ENCODE results near the gene ADAMTS2. TPM values are rescaled to one million over a fixed set of nuclear protein-coding genes. Genes with fewer than 3 reads are reported as not detected.

Gene ADAMTS2
- polyA plus RNA-seq, 1 donor from 2014 or later: not detected

- H3K27me3 Mint-ChIP-seq: no peaks in the 10 kb centered on the region
- peaks cover 0 to 3% (median 0%) of the 10 kb centered on the region in 3 donors for H3K9me3 Mint-ChIP-seq
- H3K4me1 Mint-ChIP-seq: peaks cover 0 to 2% (median 0%) of the 10 kb centered on the region in 3 donors
These were observed 30.6 kb upstream of the ADAMTS2 start for GRCh38 chr5:179375831-179376365.

GRCh38 chr5:179375236-179375685 is 30.0 kb upstream of the ADAMTS2 start:
- no peak overlapping the region for H3K27ac Mint-ChIP-seq
- peaks cover 0 to 3% (median 0%) of the 10 kb centered on the region in 3 donors for H3K9me3 Mint-ChIP-seq
- no peak overlapping the region for H3K4me3 Mint-ChIP-seq
- no peaks in the 10 kb centered on the region for H3K27me3 Mint-ChIP-seq
- peaks cover 0 to 2% (median 0%) of the 10 kb centered on the region in 3 donors for H3K4me1 Mint-ChIP-seq
- no peaks in the 10 kb centered on the region for H3K36me3 Mint-ChIP-seq

More at GRCh38 chr5:179375831-179376365, 30.6 kb upstream of the ADAMTS2 start:
- Mint-ChIP-seq H3K4me3 (no peak overlapping the region), H3K27ac (no peak overlapping the region), H3K36me3 (no peaks in the 10 kb centered on the region)

GRCh38 chr5:179374506-179375235 is 29.4 kb upstream of the ADAMTS2 start:
- Mint-ChIP-seq H3K27ac (no peak overlapping the region), H3K27me3 (no peaks in the 10 kb centered on the region), H3K4me3 (no peak overlapping the region), H3K4me1 (peaks cover 0 to 2% (median 0%) of the 10 kb centered on the region in 3 donors), H3K36me3 (no peaks in the 10 kb centered on the region), H3K9me3 (peaks cover 0 to 3% (median 0%) of the 10 kb centered on the region in 3 donors)

- Mint-ChIP-seq H3K27ac (no peak overlapping the region), H3K9me3 (peaks cover 0 to 3% (median 0%) of the 10 kb centered on the region in 3 donors), H3K4me1 (peaks cover 0 to 2% (median 0%) of the 10 kb centered on the region in 3 donors), H3K27me3 (no peaks in the 10 kb centered on the region), H3K36me3 (no peaks in the 10 kb centered on the region), H3K4me3 (no peak overlapping the region)
These were observed 28.8 kb upstream of the ADAMTS2 start for GRCh38 chr5:179373961-179374505.

- no peaks in the 10 kb centered on the region for H3K27me3 Mint-ChIP-seq
- H3K4me3 Mint-ChIP-seq: no peak overlapping the region
- peaks cover 0 to 2% (median 0%) of the 10 kb centered on the region in 3 donors for H3K4me1 Mint-ChIP-seq
- H3K9me3 Mint-ChIP-seq: peaks cover 0 to 3% (median 0%) of the 10 kb centered on the region in 3 donors
- H3K36me3 Mint-ChIP-seq: no peaks in the 10 kb centered on the region
- H3K27ac Mint-ChIP-seq: no peak overlapping the region
These were observed 28.1 kb upstream of the ADAMTS2 start for GRCh38 chr5:179373101-179373934.

- peaks cover 0 to 3% (median 0%) of the 10 kb centered on the region in 3 donors for H3K9me3 Mint-ChIP-seq
- peak overlapping the region in 1 of 3 donors; percentile 67 for H3K27ac Mint-ChIP-seq
- H3K4me3 Mint-ChIP-seq: no peak overlapping the region
- no peaks in the 10 kb centered on the region for H3K27me3 Mint-ChIP-seq
- H3K4me1 Mint-ChIP-seq: peaks cover 0 to 2% (median 0%) of the 10 kb centered on the region in 3 donors
- H3K36me3 Mint-ChIP-seq: no peaks in the 10 kb centered on the region
These were observed 26.7 kb upstream of the ADAMTS2 start for GRCh38 chr5:179371681-179372680.

GRCh38 chr5:179371121-179371510 is 25.9 kb upstream of the ADAMTS2 start:
- Mint-ChIP-seq H3K4me3 (no peak overlapping the region), H3K9me3 (peaks cover 0 to 3% (median 0%) of the 10 kb centered on the region in 3 donors), H3K36me3 (no peaks in the 10 kb centered on the region), H3K4me1 (peaks cover 0 to 2% (median 0%) of the 10 kb centered on the region in 3 donors), H3K27me3 (no peaks in the 10 kb centered on the region), H3K27ac (no peak overlapping the region)

- Mint-ChIP-seq H3K27me3 (no peaks in the 10 kb centered on the region), H3K36me3 (no peaks in the 10 kb centered on the region), H3K9me3 (peaks cover 0 to 3% (median 0%) of the 10 kb centered on the region in 3 donors), H3K4me1 (peaks cover 0 to 2% (median 0%) of the 10 kb centered on the region in 3 donors), H3K4me3 (no peak overlapping the region), H3K27ac (no peak overlapping the region)
These were observed 25.3 kb upstream of the ADAMTS2 start for GRCh38 chr5:179370490-179371120.

- Mint-ChIP-seq H3K27ac (no peak overlapping the region), H3K4me3 (no peak overlapping the region)
These were observed 24.2 kb upstream of the ADAMTS2 start for GRCh38 chr5:179369530-179369884.

GRCh38 chr5:179368806-179369529 is 23.7 kb upstream of the ADAMTS2 start:
- Mint-ChIP-seq H3K27me3 (no peaks in the 10 kb centered on the region), H3K4me1 (peaks cover 0 to 2% (median 0%) of the 10 kb centered on the region in 3 donors), H3K27ac (no peak overlapping the region), H3K9me3 (no peaks in the 10 kb centered on the region), H3K4me3 (no peak overlapping the region), H3K36me3 (no peaks in the 10 kb centered on the region)

More at GRCh38 chr5:179369530-179369884, 24.2 kb upstream of the ADAMTS2 start:
- H3K9me3 Mint-ChIP-seq: peaks cover 0 to 3% (median 0%) of the 10 kb centered on the region in 3 donors
- no peaks in the 10 kb centered on the region for H3K36me3 Mint-ChIP-seq
- peaks cover 0 to 2% (median 0%) of the 10 kb centered on the region in 3 donors for H3K4me1 Mint-ChIP-seq
- no peaks in the 10 kb centered on the region for H3K27me3 Mint-ChIP-seq

GRCh38 chr5:179368126-179368805 is 23.0 kb upstream of the ADAMTS2 start:
- no peaks in the 10 kb centered on the region for H3K27me3 Mint-ChIP-seq
- no peaks in the 10 kb centered on the region for H3K36me3 Mint-ChIP-seq
- H3K9me3 Mint-ChIP-seq: no peaks in the 10 kb centered on the region
- no peak overlapping the region for H3K4me3 Mint-ChIP-seq
- no peaks in the 10 kb centered on the region for H3K4me1 Mint-ChIP-seq
- H3K27ac Mint-ChIP-seq: no peak overlapping the region

- Mint-ChIP-seq H3K4me3 (no peak overlapping the region), H3K4me1 (no peaks in the 10 kb centered on the region), H3K9me3 (peaks cover 0 to under 1% (median 0%) of the 10 kb centered on the region in 3 donors), H3K27me3 (no peaks in the 10 kb centered on the region), H3K36me3 (no peaks in the 10 kb centered on the region), H3K27ac (no peak overlapping the region)
These were observed 22.2 kb upstream of the ADAMTS2 start for GRCh38 chr5:179367491-179367890.

Data from IgD-negative memory B cell (primary cell).